CD4-positive, alpha-beta T cell treated with Interleukin-17A for 1 hour (primary cell): ENCODE results near the gene RERE.
A peak's percentile ranks its signal among the peaks of the same experiment; 100 is the strongest.
"Not testable (repeated sequence)": the region's sequence is repeated elsewhere in the genome, so short reads cannot be mapped to it uniquely, and the experiment has no call there.

Source experiments
- DNase-seq: peaks from one replicate; pipeline ENCODE4 v3.0.0-alpha.2; 2020

RERE gene

DNA sequence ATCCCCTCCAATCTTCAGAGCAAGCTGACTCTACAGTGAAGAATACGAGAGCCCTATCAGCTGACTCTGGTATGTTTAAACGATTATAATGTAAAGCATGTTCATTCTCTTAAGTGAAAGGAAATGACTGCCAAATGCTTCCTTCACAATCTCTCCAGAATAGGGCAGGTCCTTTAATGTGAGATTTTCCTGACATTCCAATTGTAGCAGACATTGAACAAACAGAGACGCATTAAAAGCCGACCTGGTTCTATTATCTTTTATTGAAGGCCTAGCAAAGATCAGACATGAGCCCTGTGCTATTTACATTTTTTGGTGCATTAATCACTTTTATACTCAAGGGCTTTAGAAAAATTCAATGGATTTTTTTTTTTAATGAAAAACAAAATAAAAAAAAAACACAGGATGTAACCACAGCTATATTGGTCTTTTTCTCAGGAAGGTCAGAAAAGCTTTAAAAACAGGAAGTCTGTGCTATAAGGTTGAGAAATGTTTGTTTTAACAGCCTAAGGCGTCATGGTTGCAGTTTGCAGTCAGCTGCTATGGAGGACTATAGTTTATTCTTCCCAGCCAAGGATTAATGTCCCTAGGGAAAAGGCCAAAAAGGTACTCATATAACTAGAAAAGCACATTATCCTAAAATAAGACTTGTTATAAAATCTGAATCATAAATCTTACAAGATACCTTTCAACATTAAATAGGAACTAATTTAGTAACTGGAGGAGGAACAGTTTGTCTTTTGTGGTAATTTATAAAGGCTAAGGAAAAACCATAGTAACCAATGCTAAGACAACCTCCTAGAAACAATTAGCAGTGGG, 104.8 kb downstream of the RERE start:
- peak; percentile 41 for DNase-seq

DNA sequence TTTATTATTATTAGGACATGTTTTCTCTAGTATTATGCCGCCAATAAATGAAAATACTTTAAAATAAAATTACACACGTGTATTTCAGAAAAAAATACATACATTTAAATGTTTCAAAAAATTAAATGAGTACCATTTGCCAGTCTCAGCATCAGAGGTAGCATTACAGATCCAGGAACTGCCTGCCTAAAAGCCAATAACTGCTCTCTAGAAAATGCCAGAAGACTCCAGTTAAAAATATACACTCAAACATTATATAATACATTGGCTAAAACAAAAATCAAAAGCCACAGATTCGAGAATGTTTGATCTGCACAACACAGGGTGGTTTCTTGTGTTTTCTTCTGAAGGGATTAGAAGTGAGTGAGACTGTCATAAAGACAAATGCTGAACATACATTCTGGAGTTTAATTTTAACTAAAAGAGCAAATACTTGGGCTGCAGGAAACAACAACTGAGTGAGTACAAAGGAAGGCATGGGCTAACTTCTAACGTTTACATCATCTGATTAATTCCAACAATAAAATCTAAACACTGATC, 105.5 kb downstream of the RERE start:
- no peak for DNase-seq

GRCh38 chr1:8711151-8711550, 106.3 kb downstream of the RERE start:
- DNase-seq: no peak

DNA sequence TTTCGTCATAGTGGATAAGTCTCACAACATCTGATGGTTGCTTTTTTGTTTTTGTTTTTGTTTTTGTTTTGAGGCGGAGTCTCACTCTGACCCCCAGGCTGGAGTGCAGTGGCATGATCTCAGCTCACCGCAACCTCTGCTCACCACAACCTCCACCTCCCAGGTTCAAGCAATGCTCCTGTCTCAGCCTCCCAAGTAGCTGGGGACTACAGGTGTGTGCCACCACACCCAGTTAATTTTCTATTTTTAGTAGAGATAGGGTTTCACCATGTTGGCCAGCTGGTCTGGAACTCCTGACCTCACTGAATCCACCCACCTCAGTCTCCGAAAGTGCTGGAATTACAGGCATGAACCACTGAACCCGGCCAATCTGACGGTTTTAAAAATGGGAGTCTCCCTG, 109.2 kb downstream of the RERE start:
- no peak for DNase-seq

DNA sequence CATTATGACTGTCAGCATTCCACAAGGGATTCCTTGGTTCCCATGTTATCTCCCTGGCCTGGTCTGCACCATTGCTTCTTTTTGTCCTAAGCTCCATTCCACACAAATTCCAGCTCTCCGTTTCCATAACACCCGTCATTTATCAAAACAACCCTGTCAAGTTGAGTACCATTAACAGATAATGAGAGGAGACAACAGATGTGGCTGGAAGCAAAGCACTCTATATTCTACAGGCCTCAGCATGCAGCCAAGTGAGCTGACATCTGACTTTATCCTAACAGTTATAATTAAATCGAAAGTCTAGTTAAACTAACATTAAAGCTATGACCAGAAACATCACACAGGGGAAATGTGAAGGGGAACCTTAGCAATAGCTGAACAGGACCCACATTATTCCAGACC, 110.4 kb downstream of the RERE start:
- no peak for DNase-seq

DNA sequence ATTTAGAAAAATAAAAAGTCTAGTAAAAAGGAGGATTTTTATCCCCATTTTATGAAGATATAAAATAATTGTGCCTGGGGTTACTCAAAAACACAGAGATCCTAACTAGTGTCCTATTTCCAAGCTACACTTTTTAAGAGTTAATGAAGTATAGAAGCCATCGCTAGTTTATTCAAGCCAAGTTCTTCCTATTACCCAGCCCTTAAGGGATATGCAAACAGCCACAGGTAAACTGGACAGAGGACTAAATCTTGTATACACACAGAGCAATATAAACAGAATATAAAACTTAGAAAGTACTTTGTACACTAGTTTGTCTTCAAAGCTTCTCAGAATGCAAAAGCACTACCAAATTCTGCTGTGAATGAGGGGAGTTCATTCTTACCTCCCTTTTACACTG, 111.1 kb downstream of the RERE start:
- no peak for DNase-seq

- DNase-seq: no peak
These were observed 112.5 kb downstream of the RERE start for GRCh38 chr1:8704866-8705506.

GRCh38 chr1:8702850-8703810, 114.3 kb downstream of the RERE start:
- DNase-seq: peak; percentile 61

GRCh38 chr1:8702472-8702849, 115.0 kb downstream of the RERE start:
- no peak for DNase-seq

- no peak for DNase-seq
These were observed 115.5 kb downstream of the RERE start for GRCh38 chr1:8701794-8702471.

- no peak for DNase-seq
These were observed 117.8 kb downstream of the RERE start for GRCh38 chr1:8699679-8700078.

DNA sequence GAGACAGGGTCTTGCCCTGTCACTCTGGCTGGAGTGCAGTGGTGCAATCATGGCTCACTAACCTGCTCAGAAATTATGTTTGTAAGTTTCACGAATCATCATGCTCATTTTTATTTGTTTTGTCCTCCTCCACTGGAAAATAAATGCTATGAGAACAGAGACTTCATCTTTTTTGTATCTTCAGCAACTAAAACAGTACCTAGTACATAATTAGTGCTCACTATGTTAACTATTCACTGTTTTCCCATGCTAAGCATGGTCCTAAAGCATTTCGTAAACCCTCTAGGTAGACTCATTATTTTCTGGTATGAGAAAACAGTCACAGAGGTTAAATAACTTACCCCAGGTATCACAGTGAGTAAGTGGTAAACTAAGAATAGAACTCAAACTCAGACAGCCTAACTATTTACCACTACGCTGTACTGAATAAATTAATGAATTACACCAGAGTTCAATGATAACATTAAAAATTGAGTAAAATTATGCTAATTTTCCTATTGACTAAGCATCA, 118.4 kb downstream of the RERE start:
- no peak for DNase-seq

- DNase-seq: no peak
These were observed 119.3 kb downstream of the RERE start for GRCh38 chr1:8698012-8698630.

- DNase-seq: not testable (repeated sequence)
These were observed 122.0 kb downstream of the RERE start for GRCh38 chr1:8695442-8695841.

GRCh38 chr1:8693107-8693506, 124.3 kb downstream of the RERE start:
- no peak for DNase-seq

GRCh38 chr1:8691662-8692061, 125.8 kb downstream of the RERE start:
- no peak for DNase-seq

- no peak for DNase-seq
These were observed 127.3 kb downstream of the RERE start for GRCh38 chr1:8690253-8690525.

DNA sequence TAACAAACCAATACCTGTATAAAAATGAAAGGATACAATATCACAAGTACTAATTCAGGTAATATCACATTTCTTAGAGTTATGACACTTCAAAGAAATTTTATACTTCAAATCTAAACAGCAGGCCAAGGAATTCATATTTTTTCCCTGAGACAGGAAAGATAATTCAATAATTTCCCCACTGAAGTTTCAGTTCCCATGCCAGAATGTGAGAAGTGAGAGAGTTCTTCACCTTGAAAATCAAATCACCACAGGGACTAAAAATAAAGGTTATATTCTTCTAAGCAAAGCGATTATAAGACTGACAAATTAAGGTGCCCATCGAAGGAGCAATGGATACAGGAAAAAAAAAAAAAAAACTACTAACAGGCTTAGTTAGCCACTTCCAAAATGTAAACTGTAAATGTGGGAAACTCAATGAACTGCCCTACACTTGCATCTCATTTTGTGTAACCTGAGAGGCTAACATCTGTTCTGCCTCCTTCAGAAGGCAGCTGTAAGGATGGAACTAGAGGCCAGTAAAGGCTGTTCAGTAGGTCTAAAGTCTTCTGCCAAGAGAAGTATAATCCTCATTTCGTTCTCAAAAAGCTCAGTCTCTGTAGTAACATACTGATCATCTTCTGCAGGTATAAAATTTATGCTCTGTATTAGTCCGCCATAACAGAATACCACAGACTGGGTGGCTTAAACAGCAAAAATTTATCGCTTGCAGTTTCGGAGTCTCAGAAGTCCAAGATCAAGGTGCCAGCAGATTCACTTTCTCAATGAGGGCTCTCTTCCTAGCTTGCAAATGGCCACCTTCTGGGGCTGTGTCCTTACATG, 127.8 kb downstream of the RERE start:
- DNase-seq: no peak

DNA sequence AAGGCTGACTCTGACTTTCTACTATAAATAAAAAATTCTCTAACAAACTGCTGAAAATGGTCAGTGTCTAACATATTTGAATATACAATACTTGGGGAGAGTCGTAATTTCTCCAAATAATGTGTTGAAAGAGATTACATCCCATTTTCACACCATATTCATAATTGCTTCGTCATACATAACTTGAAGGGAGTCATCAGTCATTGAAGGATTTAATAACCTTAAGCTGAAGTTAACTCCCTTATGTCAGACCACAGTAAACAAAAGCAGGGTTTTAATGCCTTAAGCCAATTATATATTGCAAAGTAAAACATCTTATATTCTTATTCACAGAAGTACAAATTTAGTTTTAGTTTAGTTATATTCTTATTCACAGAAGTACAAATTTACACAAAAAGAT, 129.9 kb downstream of the RERE start:
- no peak for DNase-seq

DNA sequence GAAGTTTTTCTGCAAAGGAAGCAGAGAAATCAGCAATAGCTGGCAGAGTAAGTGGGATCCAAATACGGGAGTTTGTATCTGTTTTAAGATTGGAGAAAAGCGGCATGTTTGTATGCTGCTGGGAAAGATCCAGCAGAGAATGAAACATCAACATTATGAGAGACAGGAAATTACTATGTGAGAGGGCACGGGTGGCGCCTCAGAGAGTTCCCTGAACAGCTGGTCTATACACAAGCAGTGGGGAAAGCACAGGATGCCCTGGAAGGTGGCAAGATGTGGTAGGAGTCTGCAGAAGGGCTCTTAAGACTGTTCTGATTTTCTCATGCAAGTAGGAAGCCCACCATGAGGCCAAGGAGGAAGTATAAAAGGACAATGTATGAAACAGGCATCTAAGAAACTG, 130.4 kb downstream of the RERE start:
- no peak for DNase-seq

GRCh38 chr1:8685463-8685862, 132.0 kb downstream of the RERE start:
- DNase-seq: no peak
